Measurements from ENCODE around the gene MTCL1.

MTCL1 gene

GRCh38 chr18:8860845-8861642 lies 155.7 kb downstream of the MTCL1 start:
- DNase-seq (ENCODE audit: extremely low spot score), result no peak
- CTCF ChIA-PET, result no interaction called here
- TF ChIP-seq BHLHE40 (IDR thresholded peaks at IDR 0.05; ENCODE audit: borderline replicate concordance), result no peak
- TF ChIP-seq TARDBP (IDR thresholded peaks at IDR 0.05), result no peak
- no peak for TF ChIP-seq SUZ12 (IDR thresholded peaks at IDR 0.05)
- no peak for TF ChIP-seq ZNF384 (IDR thresholded peaks at IDR 0.05)
- TF ChIP-seq ELF4 (IDR thresholded peaks at IDR 0.05), result no peak
- no peak for TF ChIP-seq ARNT (IDR thresholded peaks at IDR 0.05)
- TF ChIP-seq, protein P1, sequence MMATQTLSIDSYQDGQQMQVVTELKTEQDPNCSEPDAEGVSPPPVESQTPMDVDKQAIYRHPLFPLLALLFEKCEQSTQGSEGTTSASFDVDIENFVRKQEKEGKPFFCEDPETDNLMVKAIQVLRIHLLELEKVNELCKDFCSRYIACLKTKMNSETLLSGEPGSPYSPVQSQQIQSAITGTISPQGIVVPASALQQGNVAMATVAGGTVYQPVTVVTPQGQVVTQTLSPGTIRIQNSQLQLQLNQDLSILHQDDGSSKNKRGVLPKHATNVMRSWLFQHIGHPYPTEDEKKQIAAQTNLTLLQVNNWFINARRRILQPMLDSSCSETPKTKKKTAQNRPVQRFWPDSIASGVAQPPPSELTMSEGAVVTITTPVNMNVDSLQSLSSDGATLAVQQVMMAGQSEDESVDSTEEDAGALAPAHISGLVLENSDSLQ (IDR thresholded peaks at IDR 0.05), result no peak
- no peak for TF ChIP-seq FOXK2 (IDR thresholded peaks at IDR 0.05)
- no peak for TF ChIP-seq FOXA1 (IDR thresholded peaks at IDR 0.05)
- POLR2A ChIA-PET, result no interaction called here

DNA sequence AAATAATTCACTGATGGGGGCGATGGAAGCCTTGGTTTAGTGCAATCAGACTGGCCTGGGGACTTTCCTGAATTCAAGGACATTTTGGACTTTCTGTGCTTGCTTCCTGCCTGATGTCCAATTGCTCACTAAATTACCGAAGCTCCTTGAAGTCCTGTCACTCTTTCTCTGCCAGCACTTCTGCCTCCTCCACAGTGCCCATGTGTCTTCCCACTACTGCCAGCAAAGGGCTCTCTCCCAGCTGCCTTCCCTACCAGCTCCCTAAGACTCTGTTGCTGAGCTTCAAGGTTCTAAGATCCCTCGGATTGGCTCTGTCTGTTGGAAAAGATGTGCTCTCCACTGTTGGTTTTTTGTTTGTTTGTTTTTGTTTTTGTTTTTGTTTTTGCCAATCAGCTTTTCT lies 158.1 kb downstream of the MTCL1 start:
- CTCF ChIA-PET, result no interaction called here
- POLR2A ChIA-PET, result no interaction called here

DNA sequence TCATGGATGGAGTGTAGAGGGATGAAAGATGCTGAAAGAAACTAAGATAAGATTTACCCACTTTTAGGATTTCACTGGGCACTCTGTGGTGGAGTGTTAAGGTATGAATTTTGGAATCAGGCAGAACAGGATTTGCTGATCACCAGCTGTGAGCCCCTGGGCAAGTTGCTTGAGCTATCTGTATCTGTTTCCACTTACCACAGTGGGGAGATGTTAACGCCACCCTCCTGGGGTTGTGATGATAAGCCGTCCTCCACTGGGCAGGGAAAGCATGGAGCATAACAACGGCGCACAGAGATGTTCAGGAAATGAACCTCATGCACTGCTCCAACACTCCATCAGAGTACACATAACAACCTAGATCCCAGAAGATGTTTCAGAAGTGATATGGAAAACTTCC lies 160.6 kb downstream of the MTCL1 start:
- POLR2A ChIA-PET, result no interaction called here
- no peak for DNase-seq (ENCODE audit: extremely low spot score)
- CTCF ChIA-PET, result no interaction called here
- TF ChIP-seq SUZ12 (IDR thresholded peaks at IDR 0.05) (no peak), TARDBP (IDR thresholded peaks at IDR 0.05) (no peak), ARNT (IDR thresholded peaks at IDR 0.05) (no peak), FOXK2 (IDR thresholded peaks at IDR 0.05) (no peak), FOXM1 (IDR thresholded peaks at IDR 0.05; ENCODE audit: borderline replicate concordance) (no peak), SP1 (IDR thresholded peaks at IDR 0.05) (no peak), FOXA1 (IDR thresholded peaks at IDR 0.05) (no peak), CTBP1 (IDR thresholded peaks at IDR 0.05; ENCODE audit: borderline replicate concordance) (no peak), ELF4 (IDR thresholded peaks at IDR 0.05) (no peak), NFRKB (IDR thresholded peaks at IDR 0.05) (no peak), ZNF384 (IDR thresholded peaks at IDR 0.05) (no peak), HDGF (IDR thresholded peaks at IDR 0.05; ENCODE audit: borderline replicate concordance) (no peak), BHLHE40 (IDR thresholded peaks at IDR 0.05; ENCODE audit: borderline replicate concordance) (no peak), LEF1 (IDR thresholded peaks at IDR 0.05; ENCODE audit: borderline replicate concordance) (no peak), L3MBTL2 (conservative IDR thresholded peaks at IDR 0.05) (no peak)
- TF ChIP-seq, protein P1 (IDR thresholded peaks at IDR 0.05), result no peak

More for the DNA sequence above, 158.1 kb downstream of the MTCL1 start:
- no peak for DNase-seq (ENCODE audit: extremely low spot score)
- no peak for TF ChIP-seq LEF1 (IDR thresholded peaks at IDR 0.05; ENCODE audit: borderline replicate concordance)
- TF ChIP-seq ELF4 (IDR thresholded peaks at IDR 0.05), result no peak
- TF ChIP-seq SUZ12 (IDR thresholded peaks at IDR 0.05), result no peak
- TF ChIP-seq TARDBP (IDR thresholded peaks at IDR 0.05), result no peak
- no peak for TF ChIP-seq ARNT (IDR thresholded peaks at IDR 0.05)
- TF ChIP-seq HDGF (IDR thresholded peaks at IDR 0.05; ENCODE audit: borderline replicate concordance), result no peak
- TF ChIP-seq, protein P1 (IDR thresholded peaks at IDR 0.05), result no peak
- TF ChIP-seq CTBP1 (IDR thresholded peaks at IDR 0.05; ENCODE audit: borderline replicate concordance), result no peak
- no peak for TF ChIP-seq BHLHE40 (IDR thresholded peaks at IDR 0.05; ENCODE audit: borderline replicate concordance)
- TF ChIP-seq NFRKB (IDR thresholded peaks at IDR 0.05), result no peak
- no peak for TF ChIP-seq FOXA1 (IDR thresholded peaks at IDR 0.05)
- TF ChIP-seq FOXM1 (IDR thresholded peaks at IDR 0.05; ENCODE audit: borderline replicate concordance), result no peak
- TF ChIP-seq ZNF384 (IDR thresholded peaks at IDR 0.05), result no peak

GRCh38 chr18:8866679-8867078 lies 161.3 kb downstream of the MTCL1 start:
- no peak for DNase-seq (ENCODE audit: extremely low spot score)
- ChIA-PET CTCF (interaction anchor here (0.7 kb wide), 1 partner anchor 1084 kb away, joined by 4 read pairs; no protein-coding TSS in a partner anchor), POLR2A (no interaction called here)
- TF ChIP-seq SP1 (IDR thresholded peaks at IDR 0.05), result no peak

DNA sequence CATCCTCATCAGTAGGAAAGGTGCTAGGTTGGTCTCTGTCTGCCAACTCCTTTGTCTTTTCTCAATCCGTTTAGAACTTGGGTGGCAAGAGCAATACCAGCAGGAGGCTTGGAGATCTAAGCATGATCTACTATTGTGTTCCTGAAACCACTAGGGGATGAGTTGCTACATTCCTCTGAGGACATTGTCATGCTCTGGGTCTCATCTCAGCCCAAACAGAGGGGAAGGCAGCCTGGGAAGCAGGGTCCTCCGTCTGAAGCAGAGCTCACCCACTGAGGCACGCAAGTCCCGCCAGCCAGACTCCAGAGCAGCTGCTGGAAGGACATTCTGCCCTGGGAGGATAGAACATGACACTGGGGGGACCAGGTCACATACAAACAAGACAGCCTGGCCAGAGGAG lies 162.9 kb downstream of the MTCL1 start:
- CTCF ChIA-PET, result no interaction called here
- POLR2A ChIA-PET, result no interaction called here
- DNase-seq (ENCODE audit: extremely low spot score), result no peak
- TF ChIP-seq SP1 (IDR thresholded peaks at IDR 0.05) (no peak), SUZ12 (IDR thresholded peaks at IDR 0.05) (no peak), ZNF384 (IDR thresholded peaks at IDR 0.05) (no peak)

GRCh38 chr18:8868779-8869415 lies 163.5 kb downstream of the MTCL1 start:
- POLR2A ChIA-PET, result no interaction called here
- no peak for TF ChIP-seq HDGF (IDR thresholded peaks at IDR 0.05; ENCODE audit: borderline replicate concordance)
- TF ChIP-seq SP1 (IDR thresholded peaks at IDR 0.05), result no peak
- no peak for TF ChIP-seq ZNF384 (IDR thresholded peaks at IDR 0.05)
- TF ChIP-seq FOXA1 (IDR thresholded peaks at IDR 0.05), result no peak
- TF ChIP-seq LEF1 (IDR thresholded peaks at IDR 0.05; ENCODE audit: borderline replicate concordance), result no peak
- TF ChIP-seq L3MBTL2 (conservative IDR thresholded peaks at IDR 0.05), result no peak

More at GRCh38 chr18:8868779-8869415, 163.5 kb downstream of the MTCL1 start:
- CTCF ChIA-PET, result no interaction called here
- no peak for DNase-seq (ENCODE audit: extremely low spot score)
